GM18873 (cell line): ENCODE measurements around the gene POLR1G.
"Not testable (repeated sequence)": the region's sequence is repeated elsewhere in the genome, so short reads cannot be mapped to it uniquely, and the experiment has no call there.

Source experiments
- ATAC-seq: cut with Tn5 transposase; IDR thresholded peaks from one replicate; pipeline ENCODE4 v1.9.1; 2021; ENCODE audit warnings: mild to moderate bottlenecking, moderate library complexity, moderate number of reproducible peaks; ENCODE audit not compliant: unreplicated experiment, low FRiP score

Gene POLR1G

DNA sequence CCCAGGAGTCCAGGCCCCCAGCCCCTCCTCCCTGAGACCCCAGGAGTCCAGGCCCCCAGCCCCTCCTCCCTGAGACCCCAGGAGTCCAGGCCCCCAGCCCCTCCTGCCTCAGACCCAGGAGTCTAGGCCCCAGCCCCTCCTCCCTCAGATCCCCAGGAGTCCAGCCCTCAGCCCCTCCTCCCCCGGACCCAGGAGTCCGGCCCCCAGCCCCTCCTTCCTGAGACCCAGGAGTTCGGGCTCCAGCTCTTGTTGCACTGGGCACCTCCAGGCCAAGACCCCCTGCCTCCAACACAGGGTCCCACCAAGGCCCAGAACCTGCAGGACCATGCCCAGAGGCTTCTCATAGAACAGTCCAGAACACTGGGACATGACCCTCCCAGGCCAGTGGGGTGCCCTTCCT is 13.5 kb downstream of the POLR1G start:
- no peak for ATAC-seq

- no peak for ATAC-seq
Measured at GRCh38 chr19:45420356-45420755, 13.9 kb downstream of the POLR1G start.

- ATAC-seq, result no peak
Measured at GRCh38 chr19:45420871-45421270, 14.4 kb downstream of the POLR1G start.

GRCh38 chr19:45421947-45422498 is 15.6 kb downstream of the POLR1G start:
- no peak for ATAC-seq

DNA sequence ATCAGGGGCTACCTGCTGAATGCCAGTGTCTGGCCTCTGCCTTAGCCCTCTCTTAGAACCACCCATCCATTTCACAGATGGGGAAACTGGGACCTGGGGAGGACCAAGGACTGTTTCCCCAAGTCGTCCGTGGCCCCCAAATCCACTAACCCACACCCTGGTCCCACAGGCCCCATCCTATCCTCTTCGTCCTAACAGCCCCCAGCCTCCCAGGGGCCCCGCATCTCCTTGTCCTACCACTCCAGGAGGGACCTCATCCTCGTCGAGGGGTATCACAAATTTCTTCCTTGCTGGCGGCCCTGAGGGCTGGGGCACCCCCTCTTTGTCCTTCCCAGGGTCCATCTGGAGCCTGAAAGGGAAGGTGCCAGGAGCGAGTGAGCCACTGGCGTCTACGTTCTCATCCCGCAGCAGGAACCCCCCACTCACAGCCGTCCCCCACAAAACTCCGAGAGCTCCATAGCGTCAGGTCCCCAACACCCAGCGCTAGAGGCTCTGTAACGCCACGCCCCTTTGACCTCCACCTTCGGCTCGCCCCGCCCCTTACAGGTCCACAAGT is 16.7 kb downstream of the POLR1G start:
- no peak for ATAC-seq

- peak; percentile 50 for ATAC-seq
Measured at GRCh38 chr19:45423589-45424190, 17.2 kb downstream of the POLR1G start, which contains the start of gene ERCC1. Gene ERCC1 (minus strand): TSS chr19:45423917. CDS start chr19:45423374, 543 bp downstream.

DNA sequence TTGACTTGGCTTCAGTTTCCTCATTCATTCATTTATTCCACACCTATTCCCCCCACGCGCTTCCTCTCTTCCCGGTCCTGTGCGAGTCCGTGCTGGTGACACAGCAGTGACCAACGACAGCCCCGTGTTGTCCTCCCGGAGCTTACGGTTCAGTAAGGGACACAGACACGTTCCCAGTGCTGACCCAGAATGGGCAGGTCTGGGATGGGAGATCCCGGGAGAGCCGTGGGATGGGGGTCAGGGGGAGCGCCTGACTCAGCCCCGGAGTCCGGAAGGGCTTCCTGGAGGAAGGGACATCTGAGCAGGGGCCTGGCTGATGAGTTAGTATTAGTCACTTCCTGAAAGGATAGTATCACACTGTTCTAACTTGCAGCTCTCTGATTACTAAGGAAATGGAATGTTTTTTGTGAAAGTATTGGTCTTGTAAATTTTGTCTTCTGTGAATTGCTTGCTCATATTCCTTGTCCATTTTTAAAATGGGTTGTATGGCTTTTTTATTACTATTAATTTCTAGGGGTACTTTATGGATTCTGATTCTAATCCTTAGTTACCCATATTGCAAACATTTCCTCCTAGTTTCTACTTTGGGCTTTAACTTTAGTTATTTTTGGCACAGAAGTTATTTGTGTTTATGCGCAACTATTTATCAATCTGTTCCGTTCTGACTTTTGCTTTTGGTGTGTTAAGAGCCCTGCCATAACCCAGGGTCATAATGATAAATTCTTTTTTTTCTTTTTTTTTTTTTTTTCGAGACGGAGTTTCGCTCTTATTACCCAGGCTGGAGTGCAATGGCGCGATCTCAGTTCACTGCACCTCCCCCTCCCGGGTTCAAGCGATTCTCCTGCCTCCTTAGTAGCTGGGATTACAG is 18.0 kb downstream of the POLR1G start:
- peak; percentile 19 for ATAC-seq

DNA sequence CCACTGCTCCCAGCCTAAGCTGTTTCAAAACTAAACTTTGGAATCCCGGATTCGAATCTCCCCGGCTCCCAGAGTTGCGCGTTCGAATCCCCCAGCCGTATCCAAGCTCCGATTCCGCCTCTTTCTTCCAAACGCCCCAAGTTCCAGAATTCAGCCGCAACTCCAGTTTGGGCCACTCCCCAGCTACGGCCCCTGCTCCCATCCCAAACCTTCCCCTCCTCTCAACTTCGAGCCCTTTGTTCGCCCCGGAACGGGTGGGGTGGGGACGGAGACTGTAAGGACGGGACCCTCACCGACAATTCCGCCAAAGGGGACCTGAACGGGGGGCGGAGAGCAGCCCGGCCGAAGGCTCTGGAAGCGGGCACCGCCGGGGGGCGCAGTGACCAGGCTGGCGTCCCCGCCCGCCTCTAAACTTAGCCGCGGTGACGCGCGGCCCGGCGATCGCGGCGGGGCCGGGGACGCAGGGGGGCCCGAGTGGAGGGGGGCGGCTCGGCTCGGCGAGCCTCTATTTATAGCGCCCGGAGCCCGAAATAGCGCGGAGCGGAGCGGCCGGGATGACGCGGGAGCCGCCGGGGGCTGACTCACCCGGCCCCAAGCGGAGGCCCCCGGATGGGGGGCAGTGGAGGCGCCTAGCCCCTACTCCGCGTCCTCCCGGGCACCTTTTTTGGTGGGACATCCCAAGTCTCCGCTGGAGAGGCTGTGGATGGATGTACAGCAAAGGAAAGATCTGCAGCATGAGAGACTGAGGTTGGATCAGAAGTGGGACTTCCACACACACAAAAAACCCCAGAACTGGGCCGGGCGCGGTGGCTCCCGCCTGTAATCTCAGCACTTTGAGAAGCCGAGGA is 22.2 kb downstream of the POLR1G start:
- no peak for ATAC-seq

- ATAC-seq, result not testable (repeated sequence)
Measured at GRCh38 chr19:45429896-45430295, 23.5 kb downstream of the POLR1G start.

DNA sequence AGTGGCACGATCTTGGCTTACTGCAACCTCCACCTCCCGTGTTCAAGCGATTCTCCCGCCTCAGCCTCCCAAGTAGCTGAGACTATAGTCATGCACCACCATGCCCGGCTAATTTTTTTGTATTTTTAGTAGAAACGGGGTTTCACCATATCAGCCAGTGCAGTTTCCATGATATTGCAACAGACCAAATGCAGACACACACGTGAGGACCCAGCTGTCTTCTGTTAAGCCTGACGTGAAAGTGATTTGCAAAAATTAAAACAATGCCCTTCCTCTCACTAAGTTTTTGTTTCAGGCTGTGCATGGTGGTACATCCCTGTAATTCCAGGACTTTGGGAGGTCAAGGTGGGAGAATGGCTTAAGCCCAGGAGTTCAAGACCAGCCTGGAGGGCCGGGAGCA is 24.6 kb downstream of the POLR1G start:
- ATAC-seq, result not testable (repeated sequence)

GRCh38 chr19:45432543-45432942 is 26.1 kb downstream of the POLR1G start:
- ATAC-seq, result not testable (repeated sequence)

- no peak for ATAC-seq
Measured at GRCh38 chr19:45437328-45437727, 30.9 kb downstream of the POLR1G start.

GRCh38 chr19:45439190-45439568 is 32.7 kb downstream of the POLR1G start:
- no peak for ATAC-seq

- ATAC-seq, result peak; percentile 47
Measured at GRCh38 chr19:45439569-45440258, 33.3 kb downstream of the POLR1G start.

GRCh38 chr19:45440259-45440638 is 33.8 kb downstream of the POLR1G start:
- ATAC-seq, result no peak

DNA sequence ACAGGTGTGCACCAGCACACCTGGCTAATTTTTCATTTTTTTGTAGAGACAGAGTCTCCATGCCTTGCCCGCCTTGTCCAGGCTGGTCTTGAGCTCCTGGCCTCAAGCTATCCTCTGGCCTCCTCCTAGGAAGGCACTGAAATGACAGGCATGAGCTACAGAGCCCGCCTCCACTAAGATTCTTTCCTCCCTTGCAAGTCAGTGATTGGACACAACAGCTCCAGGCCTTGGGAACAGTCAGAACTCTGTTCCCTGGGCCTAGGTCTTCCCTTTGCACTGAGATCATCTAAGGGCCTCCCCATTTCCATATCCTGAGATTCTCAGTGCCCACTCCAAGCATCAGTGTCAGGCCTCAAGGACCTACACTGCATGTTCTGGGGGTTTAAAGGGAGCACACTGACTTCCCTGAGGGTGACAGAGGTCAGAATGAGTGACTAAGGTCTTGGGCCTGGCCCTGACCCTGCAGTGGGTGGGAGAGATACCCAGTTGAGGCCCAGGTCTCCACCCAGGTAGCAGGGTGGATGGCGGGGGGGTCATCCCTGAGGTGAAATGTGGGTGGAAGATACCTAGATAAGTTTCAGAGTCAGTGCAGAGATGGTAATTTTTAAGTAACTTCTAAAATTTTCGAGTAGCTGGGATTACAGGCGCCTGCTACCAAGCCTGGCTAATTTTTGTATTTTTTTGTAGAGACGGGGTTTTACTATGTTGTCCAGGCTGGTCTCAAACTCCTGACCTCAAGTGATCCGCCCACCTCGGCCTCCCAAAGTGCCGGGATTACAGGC is 34.6 kb downstream of the POLR1G start:
- ATAC-seq, result no peak

DNA sequence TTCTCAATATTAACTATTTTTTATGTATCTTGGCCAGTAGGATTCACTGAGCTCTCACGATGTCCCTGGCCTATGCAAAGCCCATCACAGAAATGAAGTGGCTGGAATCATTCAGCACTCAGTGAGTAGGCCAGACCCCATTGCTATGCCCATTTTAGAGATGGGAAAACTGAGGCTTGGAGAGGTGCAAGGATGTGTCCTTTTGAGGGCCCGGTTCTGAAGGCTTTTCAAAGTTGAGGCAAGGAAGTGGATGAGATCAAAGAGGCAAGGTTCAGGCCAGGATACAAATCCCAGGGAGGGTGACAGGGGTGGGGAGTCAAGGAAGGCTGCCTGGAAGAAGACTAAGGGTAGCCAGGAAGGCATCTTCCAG is 35.9 kb downstream of the POLR1G start:
- ATAC-seq, result no peak

- ATAC-seq, result no peak
Measured at GRCh38 chr19:45442778-45443461, 36.5 kb downstream of the POLR1G start.
